Mesenteric fat pad (tissue), 1 donor: Measurements from ENCODE around the gene ATF3. TPM values are rescaled to one million over a fixed set of nuclear protein-coding genes. Genes with fewer than 3 reads are reported as not detected.
"Not testable (repeated sequence)": the region's sequence is repeated elsewhere in the genome, so short reads cannot be mapped to it uniquely, and the experiment has no call there.

Experiments
- DNase-seq: peaks from one replicate; pipeline ENCODE4 v3.0.0-alpha.2; 2020; ENCODE audit warnings: low spot score
- total RNA-seq: library from RNA; stranded (reverse); fragmentation: NEBNext Ultra II Directional; extraction: Animal tissue kit (Norgen Biotek cat#: 25700); gene quantifications from one replicate; pipeline ENCODE4 v1.2.1, GENCODE V29; 2021
- donor health status: DM: yes; HTN: yes; CAD: no.

The ATF3 gene
- total RNA-seq, 1 donor from 2014 or later: 113 TPM

GRCh38 chr1:212649020-212649419 is 40.5 kb downstream of the ATF3 start:
- no peak for DNase-seq

GRCh38 chr1:212650228-212650627 is 41.7 kb downstream of the ATF3 start:
- DNase-seq: no peak

GRCh38 chr1:212651521-212651920 is 43.0 kb downstream of the ATF3 start:
- no peak for DNase-seq

GRCh38 chr1:212651977-212652376 is 43.4 kb downstream of the ATF3 start:
- DNase-seq: no peak

GRCh38 chr1:212652609-212653008 is 44.0 kb downstream of the ATF3 start:
- DNase-seq: no peak

- DNase-seq: no peak
Observed at GRCh38 chr1:212655668-212656440, 47.3 kb downstream of the ATF3 start.

- no peak for DNase-seq
Observed at GRCh38 chr1:212656730-212657129, 48.2 kb downstream of the ATF3 start.

GRCh38 chr1:212658250-212658649 is 49.7 kb downstream of the ATF3 start:
- DNase-seq: not testable (repeated sequence)

GRCh38 chr1:212664409-212665199 is 56.0 kb downstream of the ATF3 start:
- DNase-seq: no peak

GRCh38 chr1:212665241-212666115 is 56.9 kb downstream of the ATF3 start:
- DNase-seq: peak; percentile 93

- peak; percentile 75 for DNase-seq
Observed at GRCh38 chr1:212666116-212666775, 57.7 kb downstream of the ATF3 start.

GRCh38 chr1:212667223-212668139 is 58.9 kb downstream of the ATF3 start:
- peak; percentile 78 for DNase-seq

GRCh38 chr1:212668477-212668876 is 59.9 kb downstream of the ATF3 start:
- peak; percentile 53 for DNase-seq

- peak; percentile 75 for DNase-seq
Observed at GRCh38 chr1:212669102-212669501, 60.5 kb downstream of the ATF3 start.

GRCh38 chr1:212669600-212669999 is 61.0 kb downstream of the ATF3 start:
- DNase-seq: peak; percentile 69

- no peak for DNase-seq
Observed at GRCh38 chr1:212670301-212670700, 61.7 kb downstream of the ATF3 start.
